Karpas-422 (cell line): ENCODE data around the gene GNG7. TPM values are rescaled to one million over a fixed set of nuclear protein-coding genes. Genes with fewer than 3 reads are reported as not detected.
"Not testable (repeated sequence)": the region's sequence is repeated elsewhere in the genome, so short reads cannot be mapped to it uniquely, and the experiment has no call there.

Experiments
- DNase-seq: peaks from one replicate; pipeline ENCODE4 v3.0.0-alpha.2; 2015
- H2AFZ ChIP-seq: fragments of 200-600 bp; sonication (generic); 2 replicates; pipeline ENCODE4 v1.6.1; 2014; ENCODE audit warnings: antibody characterized with exemption, low read length, mixed read lengths
- H3K27ac ChIP-seq: fragments of 200-600 bp; sonication (generic); 2 replicates; pipeline ENCODE4 v1.5.1; 2014; ENCODE audit warnings: mild to moderate bottlenecking, low read length, moderate library complexity
- H3K27me3 ChIP-seq: fragments of 200-600 bp; sonication (generic); 2 replicates; pipeline ENCODE4 v1.6.1; 2014; ENCODE audit warnings: low read length, mixed read lengths
- H3K36me3 ChIP-seq: fragments of 200-600 bp; sonication (generic); 2 replicates; pipeline ENCODE4 v1.6.1; 2014; ENCODE audit warnings: low read length, mixed read lengths; ENCODE audit not compliant: insufficient read depth
- H3K4me1 ChIP-seq: fragments of 200-600 bp; sonication (generic); 2 replicates; pipeline ENCODE4 v1.6.1; 2014; ENCODE audit warnings: mild to moderate bottlenecking, low read length, mixed read lengths
- H3K4me2 ChIP-seq: fragments of 200-600 bp; sonication (generic); 2 replicates; pipeline ENCODE4 v1.6.1; 2014; ENCODE audit warnings: low read length, low read depth, mild to moderate bottlenecking; ENCODE audit not compliant: poor library complexity, severe bottlenecking
- H3K4me3 ChIP-seq: fragments of 200-600 bp; sonication (generic); 2 replicates; pipeline ENCODE4 v1.5.1; 2014; ENCODE audit warnings: mild to moderate bottlenecking, antibody characterized with exemption, low read length, mixed read lengths
- H3K79me2 ChIP-seq: fragments of 200-600 bp; sonication (generic); 2 replicates; pipeline ENCODE4 v1.6.1; 2014; ENCODE audit warnings: mild to moderate bottlenecking, low read length, mixed read lengths
- H3K9ac ChIP-seq: fragments of 200-600 bp; sonication (generic); 2 replicates; pipeline ENCODE4 v1.6.0; 2014; ENCODE audit warnings: low read length
- H3K9me2 ChIP-seq: fragments of 200-600 bp; sonication (generic), shearing (Covaris generic); replicated peaks from 2 replicates; pipeline ENCODE4 v1.6.0; 2014; ENCODE audit warnings: mild to moderate bottlenecking, low read length, moderate library complexity; ENCODE audit not compliant: insufficient read depth
- H3K9me3 ChIP-seq: fragments of 300-700, 200-600 bp; sonication (generic); 2 replicates; pipeline ENCODE4 v1.6.1; 2014; ENCODE audit warnings: low read length, mixed read lengths
- H4K20me1 ChIP-seq: fragments of 200-600 bp; sonication (generic); 2 replicates; pipeline ENCODE4 v1.6.1; 2014; ENCODE audit warnings: mild to moderate bottlenecking, antibody characterized with exemption, low read length, low read depth; ENCODE audit not compliant: insufficient read depth
- total RNA-seq: library from RNA; depleted of rRNA; stranded (reverse); fragments of >200 nt; shearing (Covaris generic); gene quantifications from 2 replicates; pipeline ENCODE4 v1.2.3, GENCODE V29; 2014; ENCODE audit warnings: low replicate concordance

GNG7 gene
- total RNA-seq, 1 experiment from 2014 or later = 0.19 TPM

DNA sequence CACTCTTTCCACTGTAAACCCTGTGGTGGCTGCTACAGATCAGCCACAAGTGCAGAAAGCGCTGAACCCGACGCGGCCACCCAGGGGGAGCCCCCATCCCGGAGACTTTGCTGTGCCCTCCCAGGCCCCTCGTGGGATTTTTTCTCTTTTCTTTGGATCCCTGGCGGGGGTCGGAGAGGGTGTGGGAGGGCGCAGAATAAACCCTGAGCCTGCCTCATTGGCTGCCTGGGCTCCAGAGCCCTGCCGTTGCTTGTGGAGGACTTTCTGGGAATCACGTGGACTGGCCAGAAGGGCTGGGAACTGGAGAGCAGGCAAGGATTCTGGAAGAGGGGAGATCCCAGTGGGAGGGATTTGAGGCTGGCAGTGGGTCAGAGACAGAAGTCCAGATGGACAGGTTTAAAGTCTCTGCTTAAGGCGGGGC is 201.6 kb downstream of the GNG7 start:
- Histone ChIP-seq H3K27me3 (no peaks in the 10 kb centered on the region), H3K27ac (no peak overlapping the region), H3K9me2 (no peaks in the 10 kb centered on the region), H3K4me1 (peaks cover 6% of the 10 kb centered on the region; the same call in 1 of the 2 replicates), H3K4me3 (no peak overlapping the region), H3K36me3 (no peaks in the 10 kb centered on the region), H3K9ac (no peak overlapping the region), H3K79me2 (no peaks in the 10 kb centered on the region), H4K20me1 (no peaks in the 10 kb centered on the region), H3K9me3 (no peaks in the 10 kb centered on the region), H2AFZ (no peak overlapping the region), H3K4me2 (no peak overlapping the region)
- DNase-seq = peak; percentile 10

DNA sequence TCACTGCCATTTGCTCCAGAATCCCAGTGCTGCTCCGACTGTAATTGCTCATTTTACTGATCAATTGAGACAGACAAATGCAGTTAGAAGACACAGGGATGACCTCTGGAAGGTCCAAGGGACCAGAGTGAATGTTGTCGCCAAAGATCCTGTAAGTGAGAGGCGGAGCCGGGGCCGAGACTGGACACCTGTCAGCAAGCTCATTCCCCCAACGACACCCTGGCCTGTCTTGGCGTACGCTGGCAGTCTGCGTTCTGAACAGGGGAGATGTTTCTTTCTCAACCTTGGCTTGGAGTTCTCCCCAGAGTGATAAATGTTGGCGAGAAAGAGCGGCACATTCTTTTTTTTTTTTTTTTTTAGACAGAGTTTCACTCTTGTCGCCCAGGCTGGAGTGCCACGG is 202.3 kb downstream of the GNG7 start:
- H3K27me3 ChIP-seq = no peaks in the 10 kb centered on the region
- no peak overlapping the region for H2AFZ ChIP-seq
- peak; percentile 32 for DNase-seq
- H3K79me2 ChIP-seq = no peaks in the 10 kb centered on the region
- H3K4me2 ChIP-seq = no peak overlapping the region
- H3K27ac ChIP-seq = no peak overlapping the region
- H3K9me2 ChIP-seq = no peaks in the 10 kb centered on the region
- no peak overlapping the region for H3K9ac ChIP-seq
- H4K20me1 ChIP-seq = no peaks in the 10 kb centered on the region
- peaks cover 10% of the 10 kb centered on the region for H3K4me1 ChIP-seq
- no peaks in the 10 kb centered on the region for H3K36me3 ChIP-seq
- H3K9me3 ChIP-seq = no peaks in the 10 kb centered on the region
- H3K4me3 ChIP-seq = no peak overlapping the region

GRCh38 chr19:2497186-2497585 is 205.3 kb downstream of the GNG7 start:
- no peak overlapping the region for H2AFZ ChIP-seq
- H3K27ac ChIP-seq = no peak overlapping the region
- no peaks in the 10 kb centered on the region for H3K79me2 ChIP-seq
- H3K9me3 ChIP-seq = no peaks in the 10 kb centered on the region
- 0 out of 2 replicates have a peak, but pooled peaks cover 2% of the 10 kb centered on the region for H3K27me3 ChIP-seq
- H4K20me1 ChIP-seq = no peaks in the 10 kb centered on the region
- no peaks in the 10 kb centered on the region for H3K36me3 ChIP-seq
- DNase-seq = peak; percentile 19
- H3K9me2 ChIP-seq = no peaks in the 10 kb centered on the region
- peaks cover 25% of the 10 kb centered on the region for H3K4me1 ChIP-seq
- no peak overlapping the region for H3K9ac ChIP-seq
- H3K4me3 ChIP-seq = no peak overlapping the region
- H3K4me2 ChIP-seq = no peak overlapping the region

GRCh38 chr19:2495651-2496316 is 206.7 kb downstream of the GNG7 start:
- H3K4me2 ChIP-seq = peak overlapping the region; percentile 78
- H3K9me2 ChIP-seq = no peaks in the 10 kb centered on the region
- H2AFZ ChIP-seq = no peak overlapping the region
- H3K36me3 ChIP-seq = no peaks in the 10 kb centered on the region
- no peaks in the 10 kb centered on the region for H4K20me1 ChIP-seq
- peaks cover 36% of the 10 kb centered on the region for H3K4me1 ChIP-seq
- H3K4me3 ChIP-seq = no peak overlapping the region; the same call in 1 of the 2 replicates
- no peak overlapping the region for H3K27ac ChIP-seq
- peak; percentile 36 for DNase-seq
- no peak overlapping the region for H3K9ac ChIP-seq
- 0 out of 2 replicates have a peak, but pooled peaks cover 2% of the 10 kb centered on the region for H3K27me3 ChIP-seq
- no peaks in the 10 kb centered on the region for H3K9me3 ChIP-seq
- H3K79me2 ChIP-seq = no peaks in the 10 kb centered on the region

DNA sequence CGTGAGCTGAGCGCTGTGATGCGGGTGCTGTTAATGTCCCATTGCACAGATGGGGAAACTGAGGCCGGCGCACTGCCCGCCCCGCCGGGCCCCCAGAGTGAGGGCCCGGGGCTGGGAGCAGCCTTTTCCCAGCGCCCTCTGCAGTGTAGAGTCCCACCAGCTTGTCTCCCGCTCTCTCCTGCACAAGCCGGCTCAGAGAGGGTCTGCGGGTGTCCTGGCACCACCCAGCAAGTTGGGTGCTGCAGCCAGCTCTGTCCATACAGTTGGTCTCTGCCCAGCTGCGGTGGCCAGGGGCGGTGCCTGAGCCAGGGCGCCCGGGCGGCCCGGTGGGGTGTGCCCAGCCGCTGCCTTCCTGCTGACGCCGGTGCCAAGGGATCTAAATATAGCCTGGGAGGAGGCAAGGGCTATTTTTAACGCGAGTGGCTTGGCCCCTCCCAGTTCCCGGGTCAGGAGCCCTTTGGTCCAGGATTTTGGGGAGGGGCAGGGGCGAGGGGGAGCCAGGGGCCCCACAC is 207.3 kb downstream of the GNG7 start:
- H3K36me3 ChIP-seq = no peaks in the 10 kb centered on the region
- peak; percentile 40 for DNase-seq
- H3K79me2 ChIP-seq = no peaks in the 10 kb centered on the region
- H3K27me3 ChIP-seq = 0 out of 2 replicates have a peak, but pooled peaks cover 2% of the 10 kb centered on the region
- H4K20me1 ChIP-seq = no peaks in the 10 kb centered on the region
- peak overlapping the region; percentile 83; the same call in 1 of the 2 replicates for H2AFZ ChIP-seq
- peak overlapping the region; percentile 66 for H3K4me3 ChIP-seq
- no peaks in the 10 kb centered on the region for H3K9me3 ChIP-seq
- peak overlapping the region; percentile 78 for H3K4me2 ChIP-seq
- no peak overlapping the region for H3K27ac ChIP-seq
- H3K4me1 ChIP-seq = peaks cover 41% of the 10 kb centered on the region
- peak overlapping the region; percentile 68 for H3K9ac ChIP-seq
- no peaks in the 10 kb centered on the region for H3K9me2 ChIP-seq

- H3K36me3 ChIP-seq = no peaks in the 10 kb centered on the region
- H3K27me3 ChIP-seq = peaks cover 4% of the 10 kb centered on the region; the same call in 1 of the 2 replicates
- peak overlapping the region; percentile 78 for H3K4me2 ChIP-seq
- peak overlapping the region; percentile 66 for H3K4me3 ChIP-seq
- H2AFZ ChIP-seq = peak overlapping the region; percentile 83; the same call in 1 of the 2 replicates
- no peaks in the 10 kb centered on the region for H3K9me2 ChIP-seq
- DNase-seq = peak; percentile 65
- H4K20me1 ChIP-seq = no peaks in the 10 kb centered on the region
- no peaks in the 10 kb centered on the region for H3K79me2 ChIP-seq
- no peak overlapping the region for H3K27ac ChIP-seq
- H3K9ac ChIP-seq = peak overlapping the region; percentile 68
- H3K4me1 ChIP-seq = peaks cover 47% of the 10 kb centered on the region
- H3K9me3 ChIP-seq = no peaks in the 10 kb centered on the region
Measured at GRCh38 chr19:2494447-2495129, 207.9 kb downstream of the GNG7 start.

DNA sequence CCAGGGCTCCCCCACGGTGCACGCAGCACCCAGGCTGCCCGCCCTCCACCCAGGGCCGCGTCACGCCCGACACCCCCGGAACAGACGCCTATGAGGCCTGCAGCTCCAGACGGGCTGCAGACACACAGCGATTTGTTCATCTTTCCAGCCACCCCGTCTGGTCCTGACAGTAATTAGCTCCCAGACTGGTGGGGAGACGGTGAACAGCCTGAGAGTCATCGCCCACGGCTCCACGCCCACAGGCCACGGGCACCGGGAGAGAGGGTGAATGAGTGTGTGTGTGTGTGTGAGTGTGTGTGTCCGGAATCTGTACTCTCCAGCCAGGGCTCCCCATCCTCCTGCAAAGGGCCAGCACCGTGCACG is 208.4 kb downstream of the GNG7 start:
- Histone ChIP-seq H3K79me2 (no peaks in the 10 kb centered on the region), H3K4me1 (peaks cover 52% of the 10 kb centered on the region), H3K9ac (peak overlapping the region; percentile 68; the same call in 1 of the 2 replicates), H3K27ac (no peak overlapping the region), H2AFZ (no peak overlapping the region), H3K4me3 (no peak overlapping the region; the same call in 1 of the 2 replicates), H3K36me3 (no peaks in the 10 kb centered on the region), H3K9me2 (no peaks in the 10 kb centered on the region), H4K20me1 (no peaks in the 10 kb centered on the region), H3K9me3 (no peaks in the 10 kb centered on the region), H3K27me3 (peaks cover 6% of the 10 kb centered on the region; the same call in 1 of the 2 replicates), H3K4me2 (peak overlapping the region; percentile 78)
- peak; percentile 29 for DNase-seq

- H3K4me1 ChIP-seq = peaks cover 56% of the 10 kb centered on the region
- not testable (repeated sequence) for H3K9me3 ChIP-seq, H3K27ac ChIP-seq, H3K27me3 ChIP-seq, H3K4me3 ChIP-seq, H4K20me1 ChIP-seq, H3K9ac ChIP-seq, H3K79me2 ChIP-seq, H3K4me2 ChIP-seq, H3K9me2 ChIP-seq, H3K36me3 ChIP-seq, H2AFZ ChIP-seq
- DNase-seq = peak; percentile 38
Measured at GRCh38 chr19:2493448-2493847, 209.0 kb downstream of the GNG7 start.
